IPS-15b (cell line): ENCODE measurements around the gene DDX10.
"Not testable (repeated sequence)": the region's sequence is repeated elsewhere in the genome, so short reads cannot be mapped to it uniquely, and the experiment has no call there.

Experiments used
- H3K27me3 ChIP-seq: one replicate; pipeline ENCODE4 v1.6.1; 2013; ENCODE audit warnings: low read length; ENCODE audit not compliant: control insufficient read depth, insufficient read depth
- H3K36me3 ChIP-seq: one replicate; pipeline ENCODE4 v1.6.1; 2013; ENCODE audit warnings: low read length; ENCODE audit not compliant: control insufficient read depth, insufficient read depth
- H3K4me1 ChIP-seq: one replicate; pipeline ENCODE4 v1.6.1; 2013; ENCODE audit warnings: mild to moderate bottlenecking, low read length; ENCODE audit not compliant: control insufficient read depth, insufficient read depth
- H3K4me3 ChIP-seq: one replicate; pipeline ENCODE4 v1.5.1; 2013; ENCODE audit warnings: low read depth, low read length
- H3K9ac ChIP-seq: one replicate; pipeline ENCODE4 v1.6.1; 2013; ENCODE audit warnings: low read depth, mild to moderate bottlenecking, low read length
- H3K9me3 ChIP-seq: one replicate; pipeline ENCODE4 v1.6.1; 2013; ENCODE audit warnings: mild to moderate bottlenecking, low read length; ENCODE audit not compliant: control insufficient read depth, insufficient read depth

DDX10 gene

DNA sequence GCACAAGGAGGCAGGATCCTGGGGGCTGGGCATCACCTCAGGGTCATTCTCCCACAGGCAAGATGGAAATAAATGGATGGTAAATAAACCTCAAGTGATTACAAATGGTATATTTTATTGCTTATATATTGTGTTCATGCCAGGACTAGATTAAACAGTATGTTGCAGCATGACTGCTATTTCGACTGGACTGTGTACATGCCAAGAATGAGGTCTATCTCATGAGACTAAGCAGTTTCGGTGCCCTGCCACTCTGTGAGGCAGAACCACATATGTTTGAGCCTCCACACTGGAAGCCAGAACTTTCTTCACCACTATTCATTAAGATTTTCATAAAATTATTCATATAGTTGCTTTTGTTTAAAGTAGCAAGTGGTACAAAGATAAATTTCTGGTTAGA lies 140.2 kb downstream of the DDX10 start:
- Histone ChIP-seq H3K36me3 (no peaks in the 10 kb centered on the region), H3K4me1 (no peaks in the 10 kb centered on the region), H3K9me3 (no peaks in the 10 kb centered on the region), H3K27me3 (no peaks in the 10 kb centered on the region), H3K9ac (no peak overlapping the region), H3K4me3 (no peak overlapping the region)

DNA sequence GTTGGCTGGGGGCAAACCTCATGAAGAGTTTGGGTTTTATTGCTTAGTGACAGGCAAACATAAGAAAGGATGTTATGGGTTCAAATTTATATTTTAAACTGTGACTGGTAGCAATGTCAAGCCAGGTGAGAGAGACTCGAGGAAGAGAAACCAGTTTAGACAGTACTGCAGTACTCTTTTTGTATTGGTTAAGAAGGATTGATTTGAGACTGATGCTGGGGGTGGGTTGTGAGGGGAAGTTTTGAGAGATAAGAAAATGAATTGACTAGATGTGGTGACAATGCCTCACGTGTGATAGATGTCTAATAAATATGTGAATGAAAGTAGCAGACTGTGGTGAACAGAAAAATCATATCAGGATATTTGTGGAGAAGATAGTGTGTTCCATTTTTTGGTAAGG lies 142.4 kb downstream of the DDX10 start:
- H3K4me3 ChIP-seq = no peak overlapping the region
- H3K27me3 ChIP-seq = no peaks in the 10 kb centered on the region
- no peaks in the 10 kb centered on the region for H3K4me1 ChIP-seq
- H3K9me3 ChIP-seq = no peaks in the 10 kb centered on the region
- no peak overlapping the region for H3K9ac ChIP-seq
- no peaks in the 10 kb centered on the region for H3K36me3 ChIP-seq

DNA sequence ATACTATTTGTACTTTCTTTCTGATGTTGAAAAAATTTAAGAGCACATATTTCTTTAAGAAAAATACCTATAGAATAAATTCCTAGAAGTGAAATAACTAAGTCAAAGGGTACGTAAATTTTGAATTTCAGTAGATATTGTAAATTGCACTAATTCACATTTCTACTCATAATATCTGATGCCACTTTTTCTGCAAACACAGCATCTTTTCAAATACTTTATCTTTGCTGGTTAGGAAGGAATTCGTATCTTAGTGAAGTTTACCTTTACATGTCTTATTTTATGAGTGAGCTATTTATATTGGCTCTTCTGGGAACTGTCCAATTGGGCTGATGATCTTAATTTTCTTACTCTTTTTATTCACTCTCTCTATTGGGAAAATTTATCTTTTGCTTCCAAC lies 148.2 kb downstream of the DDX10 start:
- no peaks in the 10 kb centered on the region for H3K9me3 ChIP-seq
- H3K4me1 ChIP-seq = no peaks in the 10 kb centered on the region
- H3K27me3 ChIP-seq = no peaks in the 10 kb centered on the region
- H3K9ac ChIP-seq = no peak overlapping the region
- no peak overlapping the region for H3K4me3 ChIP-seq
- no peaks in the 10 kb centered on the region for H3K36me3 ChIP-seq

DNA sequence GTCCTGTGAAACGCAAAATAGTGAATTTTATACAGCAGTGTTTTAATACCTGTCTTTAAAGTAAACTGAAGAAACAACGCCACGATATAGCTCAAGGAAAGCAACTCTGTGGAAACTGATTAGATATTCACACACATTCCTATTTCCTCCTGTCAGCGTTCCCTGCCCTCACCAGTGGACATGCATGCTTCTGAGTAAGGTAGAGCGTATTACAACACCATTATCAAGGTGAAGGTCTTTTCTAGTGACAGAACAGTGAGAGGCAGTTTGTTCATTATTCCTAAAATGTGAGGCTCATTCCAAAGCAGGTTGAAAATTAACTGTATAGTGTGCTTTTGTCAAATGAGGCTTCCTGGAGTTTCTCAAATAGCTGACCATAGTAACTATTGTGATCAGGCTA lies 153.1 kb downstream of the DDX10 start:
- no peaks in the 10 kb centered on the region for H3K4me1 ChIP-seq
- no peak overlapping the region for H3K9ac ChIP-seq
- no peaks in the 10 kb centered on the region for H3K36me3 ChIP-seq
- no peaks in the 10 kb centered on the region for H3K27me3 ChIP-seq
- no peak overlapping the region for H3K4me3 ChIP-seq
- H3K9me3 ChIP-seq = no peaks in the 10 kb centered on the region

DNA sequence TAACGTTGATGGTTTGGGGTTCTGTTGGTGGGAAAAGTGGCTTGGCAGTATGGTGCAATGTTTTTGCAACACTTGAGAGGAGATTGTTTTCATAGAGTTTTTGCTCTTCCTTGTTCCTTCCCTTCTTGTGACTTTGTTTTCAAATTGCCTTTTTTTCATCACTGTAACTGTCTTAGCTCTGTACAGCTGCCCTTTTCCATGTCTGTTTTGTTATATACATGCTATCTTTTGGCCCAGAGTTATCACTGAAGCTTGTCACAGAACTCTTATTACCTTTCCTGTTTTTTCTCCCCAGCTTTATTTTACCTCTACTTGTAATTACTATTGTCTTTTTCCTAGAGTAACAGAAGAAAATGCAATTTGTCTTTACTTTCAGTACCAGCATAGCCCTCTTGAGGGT lies 154.1 kb downstream of the DDX10 start:
- Histone ChIP-seq H3K36me3 (no peaks in the 10 kb centered on the region), H3K9me3 (no peaks in the 10 kb centered on the region), H3K27me3 (no peaks in the 10 kb centered on the region), H3K4me3 (no peak overlapping the region), H3K4me1 (no peaks in the 10 kb centered on the region), H3K9ac (no peak overlapping the region)

DNA sequence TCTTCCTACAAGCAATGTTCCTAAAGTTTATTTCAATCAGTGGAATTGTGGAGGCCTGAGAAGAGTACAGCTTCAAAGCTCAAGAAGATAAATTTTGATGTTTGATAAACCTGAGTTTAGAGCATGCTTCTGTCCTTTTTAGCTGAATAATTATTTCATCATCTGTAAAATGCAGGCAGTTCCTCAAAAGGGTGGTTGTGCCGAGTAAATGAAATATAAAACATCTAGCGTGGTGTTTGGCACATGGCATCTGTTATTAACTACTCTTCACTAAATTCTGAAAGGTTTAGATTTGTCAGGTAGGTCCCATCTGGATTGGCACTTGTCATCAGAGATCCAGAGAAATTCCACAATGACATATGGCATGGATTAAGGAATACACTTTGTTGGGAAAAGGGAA lies 155.1 kb downstream of the DDX10 start:
- H3K9ac ChIP-seq = no peak overlapping the region
- H3K36me3 ChIP-seq = no peaks in the 10 kb centered on the region
- H3K4me3 ChIP-seq = no peak overlapping the region
- no peaks in the 10 kb centered on the region for H3K9me3 ChIP-seq
- no peaks in the 10 kb centered on the region for H3K27me3 ChIP-seq
- H3K4me1 ChIP-seq = no peaks in the 10 kb centered on the region

DNA sequence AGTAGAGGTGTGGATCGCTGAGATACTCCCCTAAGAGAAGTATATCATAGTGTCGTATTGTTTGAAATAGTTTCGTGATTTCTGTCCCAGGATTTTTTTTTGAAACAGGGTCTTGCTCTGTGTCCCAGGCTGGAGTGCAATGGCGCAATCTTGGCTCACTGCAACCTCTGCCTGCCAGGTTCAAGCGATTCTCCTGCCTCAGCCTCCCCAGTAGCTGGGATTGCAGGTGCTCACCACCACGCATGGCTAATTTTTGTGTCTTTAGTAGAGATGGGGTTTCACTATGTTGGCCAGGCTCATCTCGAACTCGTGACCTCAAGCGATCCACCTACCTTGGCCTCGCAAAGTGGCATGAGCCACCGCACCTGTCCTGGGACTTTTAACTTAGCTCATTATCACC lies 159.1 kb downstream of the DDX10 start:
- H3K36me3 ChIP-seq, H3K4me1 ChIP-seq, H3K9ac ChIP-seq, H3K9me3 ChIP-seq, H3K27me3 ChIP-seq, H3K4me3 ChIP-seq: not testable (repeated sequence)

DNA sequence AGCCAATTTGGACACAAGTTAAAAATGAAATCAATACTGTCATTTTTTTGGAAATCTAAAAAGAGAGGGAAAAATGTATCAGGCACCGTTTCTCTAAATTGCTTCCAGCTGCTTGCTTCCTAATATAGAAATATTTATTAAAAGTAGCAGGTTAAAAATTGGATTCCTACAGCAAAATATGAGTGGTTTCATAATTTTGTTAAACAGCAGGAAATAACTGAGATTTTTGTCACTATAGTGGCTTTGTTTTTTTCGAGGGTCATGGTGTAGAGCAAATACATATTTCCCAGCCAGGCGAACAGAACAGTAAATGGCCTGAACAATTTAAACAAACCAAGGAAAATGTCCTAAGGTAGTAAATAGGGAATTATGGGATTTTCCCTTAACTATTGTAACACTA lies 159.7 kb downstream of the DDX10 start:
- Histone ChIP-seq H3K9me3 (no peaks in the 10 kb centered on the region), H3K4me1 (no peaks in the 10 kb centered on the region), H3K9ac (no peak overlapping the region), H3K27me3 (no peaks in the 10 kb centered on the region), H3K4me3 (no peak overlapping the region), H3K36me3 (no peaks in the 10 kb centered on the region)

DNA sequence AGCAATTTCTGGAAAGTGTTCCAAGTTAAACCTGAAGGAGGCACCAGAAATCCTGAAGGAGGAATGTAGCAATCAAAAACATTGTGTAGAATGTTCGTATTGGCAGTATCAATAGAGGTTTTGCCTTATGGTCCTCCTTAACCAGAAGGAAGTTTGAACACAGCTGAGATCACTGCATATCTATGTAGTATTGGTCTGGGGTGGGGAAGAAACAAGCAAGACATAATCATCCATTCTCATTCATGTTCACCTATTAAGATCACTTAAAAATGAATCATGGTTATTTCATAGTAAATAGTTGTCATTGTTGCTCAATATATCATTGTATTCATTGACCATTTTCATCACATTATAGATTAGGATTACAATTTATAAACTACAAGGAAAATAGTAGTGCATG lies 160.5 kb downstream of the DDX10 start:
- no peaks in the 10 kb centered on the region for H3K36me3 ChIP-seq
- H3K27me3 ChIP-seq = no peaks in the 10 kb centered on the region
- no peaks in the 10 kb centered on the region for H3K4me1 ChIP-seq

DNA sequence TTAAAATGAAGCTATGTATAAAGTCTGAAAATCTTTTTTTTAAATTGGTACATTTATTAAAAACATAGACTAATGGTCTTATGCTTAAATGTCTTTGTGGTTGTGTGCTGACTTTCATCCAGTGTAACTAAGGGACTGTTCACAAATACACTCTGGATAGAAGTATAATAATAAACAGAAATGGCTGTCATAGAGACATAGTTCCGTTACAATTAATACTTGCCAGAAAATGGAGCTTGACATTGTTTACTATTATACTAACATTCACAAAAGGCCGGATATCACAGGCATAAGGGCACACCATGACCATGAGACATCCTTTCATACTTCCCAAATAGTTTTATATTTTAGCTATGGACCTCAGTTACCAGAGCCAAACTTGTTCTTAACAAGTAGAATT lies 161.3 kb downstream of the DDX10 start:
- Histone ChIP-seq H3K27me3 (no peaks in the 10 kb centered on the region), H3K9ac (no peak overlapping the region), H3K4me1 (no peaks in the 10 kb centered on the region), H3K4me3 (no peak overlapping the region), H3K9me3 (no peaks in the 10 kb centered on the region), H3K36me3 (no peaks in the 10 kb centered on the region)

More for the DNA sequence above, 160.5 kb downstream of the DDX10 start:
- H3K9ac ChIP-seq = no peak overlapping the region
- H3K9me3 ChIP-seq = no peaks in the 10 kb centered on the region
- no peak overlapping the region for H3K4me3 ChIP-seq

DNA sequence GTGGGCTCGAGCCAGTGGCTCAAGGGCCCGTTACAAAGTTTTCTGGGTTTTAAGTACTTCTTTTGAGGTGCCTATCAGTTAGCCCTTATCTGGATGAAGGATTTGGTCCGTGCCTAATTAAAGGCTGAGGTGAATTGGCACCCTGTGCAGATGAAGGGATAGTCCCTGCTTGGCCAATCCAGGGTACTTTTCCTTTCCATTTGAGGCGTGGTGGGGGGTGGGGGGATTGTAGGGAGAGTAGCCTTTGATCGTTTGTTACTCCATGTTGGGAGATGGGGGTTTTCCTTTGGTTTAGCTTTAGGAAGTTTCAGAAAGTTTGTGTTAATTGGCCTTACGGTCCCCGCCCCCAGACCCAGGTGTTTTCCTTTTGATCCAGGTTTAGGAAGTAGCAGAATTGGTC lies 170.8 kb downstream of the DDX10 start:
- H3K27me3 ChIP-seq = no peaks in the 10 kb centered on the region
- H3K4me1 ChIP-seq = peaks cover 6% of the 10 kb centered on the region
- H3K36me3 ChIP-seq = no peaks in the 10 kb centered on the region
- H3K9me3 ChIP-seq = no peaks in the 10 kb centered on the region
- H3K4me3 ChIP-seq = no peak overlapping the region
- no peak overlapping the region for H3K9ac ChIP-seq

DNA sequence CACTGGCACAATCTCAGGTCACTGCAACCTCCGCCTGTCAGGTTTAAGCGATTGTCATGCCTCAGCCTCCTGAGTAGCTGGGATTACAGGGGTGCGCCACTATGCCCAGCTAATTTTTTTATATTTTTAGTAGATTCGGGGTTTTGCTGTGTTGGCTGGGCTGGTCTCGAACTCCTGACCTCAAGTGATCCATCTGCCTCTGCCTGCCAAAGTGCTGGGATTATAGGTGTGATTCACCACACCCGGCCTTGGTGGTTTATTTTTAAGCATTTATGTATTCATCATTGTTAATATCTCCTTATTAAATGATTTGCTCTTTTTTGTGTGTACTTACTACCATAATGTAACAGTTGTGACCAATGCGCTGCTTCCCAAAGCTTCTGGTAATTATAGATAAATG lies 171.7 kb downstream of the DDX10 start:
- H3K9ac ChIP-seq = no peak overlapping the region
- no peaks in the 10 kb centered on the region for H3K36me3 ChIP-seq
- no peaks in the 10 kb centered on the region for H3K9me3 ChIP-seq
- peaks cover 6% of the 10 kb centered on the region for H3K4me1 ChIP-seq
- H3K4me3 ChIP-seq = no peak overlapping the region
- no peaks in the 10 kb centered on the region for H3K27me3 ChIP-seq
